Cardiac fibroblast (primary cell): ENCODE data around the gene NAP1L5.

Experiments used
- DNase-seq, 2 donors: peaks; one replicate each; pipeline versions ENCODE4 v3.0.0 to v3.0.0-alpha.2; 2010; ENCODE audit warnings: low read depth in 2 of 2
- H3K4me3 ChIP-seq, 2 donors: replicated peaks in 1 of 2; 1 replicate in 1 of 2; 2 replicates in 1 of 2; pipeline ENCODE4 v1.5.1; 2011; ENCODE audit warnings: low read depth in 2 of 2, low read length in 2 of 2, mild to moderate bottlenecking in 2 of 2, moderate library complexity in 1 of 2
- TF ChIP-seq, protein P1 (sequence below): IDR thresholded peaks from one replicate; pipeline ENCODE4 v1.5.1; 2011; ENCODE audit warnings: low read depth, mild to moderate bottlenecking, low read length, inconsistent platforms

The NAP1L5 gene, protein sequence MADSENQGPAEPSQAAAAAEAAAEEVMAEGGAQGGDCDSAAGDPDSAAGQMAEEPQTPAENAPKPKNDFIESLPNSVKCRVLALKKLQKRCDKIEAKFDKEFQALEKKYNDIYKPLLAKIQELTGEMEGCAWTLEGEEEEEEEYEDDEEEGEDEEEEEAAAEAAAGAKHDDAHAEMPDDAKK

GRCh38 chr4:88697588-88698329 lies at the start of gene NAP1L5:
Gene NAP1L5 (minus strand): TSS chr4:88697829. CDS start chr4:88697754, 75 bp downstream.
- TF ChIP-seq, protein P1, sequence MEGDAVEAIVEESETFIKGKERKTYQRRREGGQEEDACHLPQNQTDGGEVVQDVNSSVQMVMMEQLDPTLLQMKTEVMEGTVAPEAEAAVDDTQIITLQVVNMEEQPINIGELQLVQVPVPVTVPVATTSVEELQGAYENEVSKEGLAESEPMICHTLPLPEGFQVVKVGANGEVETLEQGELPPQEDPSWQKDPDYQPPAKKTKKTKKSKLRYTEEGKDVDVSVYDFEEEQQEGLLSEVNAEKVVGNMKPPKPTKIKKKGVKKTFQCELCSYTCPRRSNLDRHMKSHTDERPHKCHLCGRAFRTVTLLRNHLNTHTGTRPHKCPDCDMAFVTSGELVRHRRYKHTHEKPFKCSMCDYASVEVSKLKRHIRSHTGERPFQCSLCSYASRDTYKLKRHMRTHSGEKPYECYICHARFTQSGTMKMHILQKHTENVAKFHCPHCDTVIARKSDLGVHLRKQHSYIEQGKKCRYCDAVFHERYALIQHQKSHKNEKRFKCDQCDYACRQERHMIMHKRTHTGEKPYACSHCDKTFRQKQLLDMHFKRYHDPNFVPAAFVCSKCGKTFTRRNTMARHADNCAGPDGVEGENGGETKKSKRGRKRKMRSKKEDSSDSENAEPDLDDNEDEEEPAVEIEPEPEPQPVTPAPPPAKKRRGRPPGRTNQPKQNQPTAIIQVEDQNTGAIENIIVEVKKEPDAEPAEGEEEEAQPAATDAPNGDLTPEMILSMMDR: no peak
- DNase-seq: peak; percentile 71 to 84
- peak within 1 kb of the TSS; percentile 68 to 78 for H3K4me3 ChIP-seq

DNA sequence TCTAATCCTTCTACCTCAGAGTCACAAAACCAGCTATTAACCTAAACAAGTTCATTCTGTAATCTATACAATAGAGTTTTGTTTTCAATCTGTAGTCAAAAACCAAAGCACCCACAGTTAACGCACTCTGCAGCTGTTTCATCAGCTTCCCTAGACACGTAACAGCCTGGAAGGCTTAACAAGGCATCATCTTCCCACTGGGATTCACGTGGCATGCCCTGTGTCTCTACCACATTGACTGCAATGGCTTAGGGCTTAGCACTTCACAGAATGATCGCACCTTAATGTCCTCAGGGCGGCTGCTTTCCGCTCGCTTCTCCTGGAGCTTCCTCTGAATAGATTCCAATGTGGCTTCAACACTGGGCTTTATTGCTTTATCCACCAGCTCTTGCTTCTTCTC lies 49.7 kb upstream of the NAP1L5 start:
- TF ChIP-seq, protein P1: no peak
- no peak overlapping the region for H3K4me3 ChIP-seq
- no peak for DNase-seq

DNA sequence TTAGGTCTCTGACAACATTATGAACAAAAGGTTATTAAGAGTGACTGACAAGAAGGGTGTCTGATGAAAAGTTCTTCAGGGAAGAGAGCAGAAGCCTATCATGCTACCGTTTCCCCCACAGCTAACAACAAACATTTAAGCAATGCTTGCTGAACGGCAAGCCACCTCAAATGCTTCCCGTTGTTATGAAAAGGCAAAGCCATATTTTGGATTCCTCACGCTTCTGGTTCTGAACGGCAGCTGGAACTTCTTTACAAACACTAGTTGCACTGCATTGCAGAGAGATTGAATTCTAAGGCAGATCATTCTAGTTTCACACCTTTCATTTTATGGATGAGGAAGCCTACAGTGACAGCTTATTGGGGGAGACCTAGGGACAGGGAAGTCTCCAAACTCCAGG lies 48.6 kb upstream of the NAP1L5 start:
- TF ChIP-seq, protein P1: no peak
- no peak overlapping the region for H3K4me3 ChIP-seq

DNA sequence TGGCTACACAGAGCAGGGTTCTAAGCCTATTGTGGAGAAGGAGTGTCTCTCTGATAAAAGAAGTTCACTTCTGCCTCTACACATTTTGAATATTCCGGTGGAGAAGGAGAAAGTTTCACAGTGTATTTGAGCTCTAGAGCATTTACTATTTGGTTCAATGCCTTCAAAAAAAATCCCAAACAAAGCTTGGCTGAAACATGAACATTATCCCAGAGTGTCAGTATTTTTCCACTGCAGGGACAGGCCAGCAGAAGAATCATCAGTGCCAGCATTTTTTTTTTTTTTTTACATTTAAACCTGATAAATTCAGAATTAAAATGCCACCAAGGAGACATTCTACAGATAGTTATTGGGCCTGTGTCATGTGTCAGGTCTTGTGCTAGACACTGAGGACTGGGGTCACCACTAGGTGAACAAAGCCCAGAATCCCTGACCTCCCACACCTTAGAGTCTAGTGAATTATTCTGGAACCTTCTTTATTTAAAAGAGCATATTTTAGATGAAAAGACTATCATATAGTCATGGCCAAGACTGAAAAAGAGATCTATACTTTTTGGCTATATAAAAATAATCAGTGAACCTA lies 48.0 kb upstream of the NAP1L5 start:
- TF ChIP-seq, protein P1: no peak
- H3K4me3 ChIP-seq: no peak overlapping the region
- DNase-seq: no peak

More for the DNA sequence above, 48.6 kb upstream of the NAP1L5 start:
- no peak for DNase-seq

DNA sequence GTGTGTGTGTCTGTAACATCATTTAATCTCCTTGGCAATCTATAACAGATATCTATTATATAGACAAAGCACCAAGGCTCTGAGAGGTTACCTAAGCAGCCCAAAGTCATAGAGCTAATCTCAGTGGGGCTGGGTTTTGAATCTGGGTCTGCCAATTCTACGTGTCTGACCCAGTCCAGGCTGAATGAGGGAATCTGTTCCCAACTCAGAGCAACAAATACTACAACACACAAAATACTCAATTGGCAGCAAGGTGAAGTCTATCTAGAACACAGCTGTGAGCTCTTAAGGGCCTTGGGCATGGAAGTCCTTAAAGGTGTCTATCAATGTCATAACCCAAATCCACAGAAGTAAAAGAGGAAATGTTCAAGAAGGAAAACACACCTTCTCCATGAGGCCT lies 47.5 kb upstream of the NAP1L5 start:
- TF ChIP-seq, protein P1: no peak
- no peak overlapping the region for H3K4me3 ChIP-seq
- no peak for DNase-seq

GRCh38 chr4:88744609-88745008 lies 47.0 kb upstream of the NAP1L5 start:
- H3K4me3 ChIP-seq: no peak overlapping the region
- DNase-seq: no peak
- TF ChIP-seq, protein P1: no peak
